Measurements from ENCODE around the gene TNFSF15.

TNFSF15 gene

DNA sequence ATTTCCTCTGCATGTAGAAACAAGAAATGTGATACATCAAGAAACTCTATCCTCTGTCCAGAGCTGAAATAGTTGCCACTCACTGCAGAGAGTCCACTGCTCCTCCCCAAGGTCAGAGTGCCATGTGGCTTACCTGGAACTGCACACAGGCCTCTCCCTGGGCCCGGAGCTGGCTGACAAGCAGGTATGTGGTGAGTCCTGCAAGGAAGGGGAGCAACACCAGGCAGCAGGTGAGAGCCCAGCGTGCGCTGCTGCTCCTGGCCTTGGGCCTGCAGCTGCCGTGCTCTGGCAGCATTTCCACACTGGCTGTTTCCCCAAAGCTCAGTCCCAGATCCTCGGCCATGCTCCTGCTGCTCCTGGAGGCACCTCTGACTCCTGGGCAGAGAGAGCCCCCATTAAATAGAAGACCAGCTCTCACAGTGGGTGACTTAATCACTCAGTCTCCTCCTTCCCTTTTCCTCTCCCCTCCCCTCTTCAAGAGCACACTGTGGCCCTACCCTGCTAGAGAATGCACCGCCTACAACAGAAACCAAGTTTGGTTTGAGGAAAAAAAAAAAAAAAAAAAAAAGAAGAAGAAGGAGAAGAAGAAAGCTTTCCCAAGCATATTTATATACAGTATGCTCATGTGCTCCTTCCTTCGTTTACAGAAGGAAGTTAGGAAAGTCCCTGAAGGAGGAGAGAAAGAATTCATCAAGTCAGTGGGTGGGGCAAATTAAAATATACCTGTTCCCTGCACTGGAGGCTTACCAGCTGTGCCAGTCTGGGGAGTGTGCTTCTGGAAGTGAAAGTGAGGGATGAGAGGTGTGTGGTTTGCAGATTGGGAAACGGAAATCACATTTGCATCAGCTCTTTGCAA lies at the start of gene TNFSF15:
TNFSF15 (minus strand) TSS at position 370 of the 856 bp plus-strand sequence; CDS start at position 343, 27 bp downstream.
- no peak for TF ChIP-seq CTCF (IDR thresholded peaks at IDR 0.05; ENCODE audit: insufficient read depth, low read depth, low read length, missing control alignments)
- no peak within 1 kb of the TSS for H3K4me3 ChIP-seq (ENCODE audit: low read length)
- peak; percentile 85 for DNase-seq (ENCODE audit: low read depth)

- H3K4me3 ChIP-seq (ENCODE audit: low read length): no peak overlapping the region
- no peak for DNase-seq (ENCODE audit: low read depth)
Measured at GRCh38 chr9:114855488-114855887, 49.6 kb upstream of the TNFSF15 start.

GRCh38 chr9:114854736-114855355 lies 49.0 kb upstream of the TNFSF15 start:
- no peak overlapping the region for H3K4me3 ChIP-seq (ENCODE audit: low read length)
- DNase-seq (ENCODE audit: low read depth): no peak
- TF ChIP-seq CTCF (IDR thresholded peaks at IDR 0.05; ENCODE audit: insufficient read depth, low read depth, low read length, missing control alignments): no peak

More at GRCh38 chr9:114855488-114855887, 49.6 kb upstream of the TNFSF15 start:
- no peak for TF ChIP-seq CTCF (IDR thresholded peaks at IDR 0.05; ENCODE audit: insufficient read depth, low read depth, low read length, missing control alignments)

DNA sequence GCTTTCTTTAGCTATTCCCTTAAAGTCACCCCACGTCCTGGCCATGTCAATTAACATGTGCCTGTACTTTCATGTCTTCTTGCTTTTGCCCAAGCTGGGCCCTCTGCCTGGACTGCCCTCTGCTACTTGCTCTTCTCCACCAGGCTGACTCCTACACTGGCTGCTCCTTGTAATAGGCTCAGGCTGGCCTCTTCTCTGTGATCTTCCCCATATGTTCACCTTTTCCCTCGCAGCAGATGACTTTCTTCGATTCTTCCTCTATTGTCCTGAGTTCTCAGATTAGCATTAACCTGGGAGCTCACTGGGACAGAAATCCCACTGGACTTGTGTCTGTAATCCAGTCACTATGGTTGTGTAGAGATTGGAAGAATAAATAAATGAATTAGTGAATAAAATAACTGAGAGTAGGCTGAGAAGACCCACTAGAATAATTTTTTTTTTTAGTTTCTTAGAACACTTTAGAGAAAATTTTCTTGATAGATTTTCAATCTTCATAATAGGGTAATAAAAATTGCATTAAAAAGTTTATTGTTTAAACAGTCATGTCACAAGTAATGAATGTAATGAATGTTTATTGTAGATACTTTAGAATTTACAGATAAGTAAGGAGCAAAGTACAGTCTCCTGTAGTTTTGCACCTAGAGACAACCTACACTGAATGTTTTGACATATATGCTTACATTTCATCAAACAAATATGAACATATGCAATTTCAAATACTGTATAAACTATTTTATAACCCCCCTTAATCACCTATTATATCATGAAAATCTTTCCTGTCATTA lies 47.4 kb upstream of the TNFSF15 start:
- no peak for DNase-seq (ENCODE audit: low read depth)
- TF ChIP-seq CTCF (IDR thresholded peaks at IDR 0.05; ENCODE audit: insufficient read depth, low read depth, low read length, missing control alignments): no peak

GRCh38 chr9:114852050-114852594 lies 46.3 kb upstream of the TNFSF15 start:
- peak; percentile 30 for DNase-seq (ENCODE audit: low read depth)
- no peak overlapping the region for H3K4me3 ChIP-seq (ENCODE audit: low read length)
- no peak for TF ChIP-seq CTCF (IDR thresholded peaks at IDR 0.05; ENCODE audit: insufficient read depth, low read depth, low read length, missing control alignments)

More for the DNA sequence above, 47.4 kb upstream of the TNFSF15 start:
- H3K4me3 ChIP-seq (ENCODE audit: low read length): no peak overlapping the region

- no peak for DNase-seq (ENCODE audit: low read depth)
- no peak overlapping the region for H3K4me3 ChIP-seq (ENCODE audit: low read length)
- no peak for TF ChIP-seq CTCF (IDR thresholded peaks at IDR 0.05; ENCODE audit: insufficient read depth, low read depth, low read length, missing control alignments)
Measured at GRCh38 chr9:114851306-114851705, 45.5 kb upstream of the TNFSF15 start.

Data from epithelial cell of esophagus (primary cell).